H1 (cell line): ENCODE data around the gene MICU1. TPM values are rescaled to one million over a fixed set of nuclear protein-coding genes. Genes with fewer than 3 reads are reported as not detected.

Source experiments
- CTCF ChIA-PET: fragments of 300-600 bp; sonication (Branson Sonifier 250); formaldehyde crosslinking; loops from one replicate; lab custom pipeline; 2021; ENCODE audit not compliant: partially characterized antibody; lab: Charles Lee
- POLR2A ChIA-PET: fragments of 300-600 bp; sonication (Branson Sonifier 250); formaldehyde crosslinking; loops from one replicate; lab custom pipeline; 2021; ENCODE audit warnings: inconsistent platforms; ENCODE audit not compliant: partially characterized antibody; lab: Charles Lee
- DNase-seq, 2 experiments: peaks; one replicate each; pipeline versions ENCODE4 v3.0.0 to v3.0.0-alpha.2; 2010 to 2022; ENCODE audit warnings: low spot score in 2 of 2, low read depth in 1 of 2, mixed read lengths in 1 of 2
- FAIRE-seq: peaks from 2 replicates; lab custom pipeline; 2011; peaks lifted over from hg19 to GRCh38; lab: Jason Lieb, UNC
- H2AFZ ChIP-seq: 2 replicates; pipeline ENCODE4 v1.8.1; 2012; ENCODE audit warnings: low read length, inconsistent platforms
- H2AK5ac ChIP-seq: 2 replicates; pipeline ENCODE4 v1.6.1; 2013; ENCODE audit warnings: low read depth, low read length
- H2BK120ac ChIP-seq: replicated peaks from 2 replicates; pipeline ENCODE3; 2013; ENCODE audit warnings: low read depth, low read length, inconsistent platforms
- H2BK12ac ChIP-seq: 2 replicates; pipeline ENCODE4 v1.6.1; 2013; ENCODE audit warnings: low read depth, low read length
- H2BK15ac ChIP-seq: 2 replicates; pipeline ENCODE4 v1.6.1; 2013; ENCODE audit warnings: low read length
- H2BK20ac ChIP-seq: 2 replicates; pipeline ENCODE4 v1.6.1; 2013; ENCODE audit warnings: low read length
- H2BK5ac ChIP-seq: 2 replicates; pipeline ENCODE4 v1.6.1; 2013; ENCODE audit warnings: low read depth, low read length
- H3K14ac ChIP-seq: 2 replicates; pipeline ENCODE4 v1.6.1; 2013; ENCODE audit warnings: inconsistent platforms; ENCODE audit not compliant: insufficient read length
- H3K18ac ChIP-seq: 2 replicates; pipeline ENCODE4 v1.6.1; 2013; ENCODE audit warnings: low read length; ENCODE audit errors: extremely low read depth
- H3K23ac ChIP-seq: 2 replicates; pipeline ENCODE4 v1.6.1; 2013; ENCODE audit warnings: inconsistent platforms; ENCODE audit not compliant: insufficient read length
- H3K23me2 ChIP-seq: 2 replicates; pipeline ENCODE4 v1.6.1; 2013; ENCODE audit warnings: low read depth, low read length
- H3K27ac ChIP-seq: 2 replicates; pipeline ENCODE4 v1.6.1; 2011; ENCODE audit warnings: low read depth, low read length, inconsistent platforms
- H3K27me3 ChIP-seq, 4 experiments: replicated peaks in 1 of 4; 1 replicate in 1 of 4; 2 replicates in 3 of 4; pipeline versions ENCODE4 v1.6.1 to v1.8.1; 2011 to 2013; ENCODE audit warnings: low read length in 3 of 4, mild to moderate bottlenecking in 3 of 4, inconsistent platforms in 2 of 4, mixed read lengths in 2 of 4, moderate library complexity in 1 of 4; ENCODE audit not compliant: control insufficient read depth in 3 of 4, insufficient read depth in 3 of 4; ENCODE audit errors: extremely low read depth in 1 of 4
- H3K36me3 ChIP-seq, 4 experiments: 2 replicates each; pipeline versions ENCODE4 v1.6.1 to v1.8.1; 2011 to 2013; ENCODE audit warnings: mild to moderate bottlenecking in 4 of 4, low read length in 3 of 4, moderate library complexity in 2 of 4, control low read depth in 1 of 4, inconsistent platforms in 1 of 4; ENCODE audit not compliant: insufficient read depth in 4 of 4, control insufficient read depth in 2 of 4
- H3K4ac ChIP-seq: replicated peaks from 2 replicates; pipeline ENCODE3; 2013; ENCODE audit warnings: low read length, low read depth, mixed read lengths, inconsistent platforms; ENCODE audit not compliant: insufficient read length
- H3K4me1 ChIP-seq, 4 experiments: replicated peaks in 1 of 4; 1 replicate in 1 of 4; 2 replicates in 3 of 4; pipeline versions ENCODE4 v1.6.1 to v1.8.1; 2011 to 2013; ENCODE audit warnings: low read length in 3 of 4, inconsistent platforms in 2 of 4, mixed read lengths in 1 of 4; ENCODE audit not compliant: insufficient read depth in 4 of 4, control insufficient read depth in 3 of 4
- H3K4me2 ChIP-seq, 2 experiments: 2 replicates each; pipeline versions ENCODE4 v1.6.1 to v1.8.1; 2011 to 2013; ENCODE audit warnings: low read depth in 2 of 2, low read length in 2 of 2, control low read depth in 1 of 2, inconsistent platforms in 1 of 2, mild to moderate bottlenecking in 1 of 2; ENCODE audit not compliant: insufficient read depth in 1 of 2
- H3K4me3 ChIP-seq, 4 experiments: fragments of 200-600, 300-600 bp in 1 of 4; sonication (generic), shearing (Covaris generic), sonication (Bioruptor Twin) in 1 of 4; 2 replicates each; pipeline versions ENCODE4 v1.5.1 to v1.8.1; 2011 to 2016; ENCODE audit warnings: low read length in 4 of 4, low read depth in 3 of 4, control low read depth in 2 of 4, inconsistent platforms in 2 of 4, mild to moderate bottlenecking in 2 of 4, mixed read lengths in 1 of 4, moderate library complexity in 1 of 4; ENCODE audit not compliant: insufficient read depth in 2 of 4; ENCODE audit errors: extremely low read depth in 1 of 4
- H3K56ac ChIP-seq: replicated peaks from 2 replicates; pipeline ENCODE3; 2013; ENCODE audit warnings: low read depth, mild to moderate bottlenecking, mixed read lengths, low read length, inconsistent platforms; ENCODE audit not compliant: insufficient read length
- H3K79me1 ChIP-seq: 2 replicates; pipeline ENCODE4 v1.6.1; 2013; ENCODE audit warnings: low read depth, low read length, control low read depth
- H3K79me2 ChIP-seq, 2 experiments: 2 replicates each; pipeline versions ENCODE4 v1.6.1 to v1.8.1; 2012 to 2013; ENCODE audit warnings: low read length in 2 of 2, mild to moderate bottlenecking in 2 of 2, inconsistent platforms in 1 of 2; ENCODE audit not compliant: insufficient read depth in 2 of 2, control insufficient read depth in 1 of 2
- H3K9ac ChIP-seq, 4 experiments: replicated peaks in 1 of 4; 1 replicate in 1 of 4; 2 replicates in 3 of 4; pipeline versions ENCODE4 v1.6.1 to v1.8.1; 2011 to 2013; ENCODE audit warnings: low read depth in 3 of 4, low read length in 3 of 4, control low read depth in 2 of 4, mild to moderate bottlenecking in 2 of 4, moderate library complexity in 2 of 4, inconsistent platforms in 1 of 4; ENCODE audit errors: extremely low read depth in 1 of 4
- H3K9me3 ChIP-seq, 2 experiments: 2 replicates each; pipeline versions ENCODE4 v1.6.1 to v1.8.1; 2012 to 2013; ENCODE audit warnings: mild to moderate bottlenecking in 2 of 2, moderate library complexity in 2 of 2, control low read depth in 1 of 2, inconsistent platforms in 1 of 2, low read depth in 1 of 2, low read length in 1 of 2, mixed read lengths in 1 of 2; ENCODE audit not compliant: insufficient read depth in 2 of 2
- H4K20me1 ChIP-seq, 2 experiments: replicated peaks in 1 of 2; 2 replicates each; pipeline versions ENCODE3 to v1.8.1; 2011 to 2013; ENCODE audit warnings: inconsistent platforms in 2 of 2, low read length in 2 of 2, mild to moderate bottlenecking in 1 of 2; ENCODE audit not compliant: insufficient read depth in 2 of 2, control insufficient read depth in 1 of 2
- H4K5ac ChIP-seq: 2 replicates; pipeline ENCODE4 v1.6.1; 2013; ENCODE audit warnings: low read length, low read depth, mixed read lengths, inconsistent platforms; ENCODE audit not compliant: insufficient read length
- H4K8ac ChIP-seq: 2 replicates; pipeline ENCODE4 v1.8.0; 2013; ENCODE audit warnings: mild to moderate bottlenecking, moderate library complexity, low read length, inconsistent platforms; ENCODE audit not compliant: insufficient read depth; ENCODE audit errors: extremely low read depth
- H4K91ac ChIP-seq: replicated peaks from 2 replicates; pipeline ENCODE3; 2013; ENCODE audit warnings: low read length, mixed read lengths, inconsistent platforms; ENCODE audit not compliant: insufficient read length
- ASH2L ChIP-seq: fragments of 200-600, 300-600 bp; sonication (generic); IDR thresholded peaks from one replicate; pipeline ENCODE4 v1.7.1; 2017; ENCODE audit warnings: low read length
- ATF3 ChIP-seq: IDR thresholded peaks from 2 replicates; pipeline ENCODE4 v1.6.1; 2011; ENCODE audit warnings: low read depth, mild to moderate bottlenecking, low read length; ENCODE audit not compliant: insufficient read depth
- BACH1 ChIP-seq: IDR thresholded peaks from 2 replicates; pipeline ENCODE4 v1.6.1; 2012; ENCODE audit warnings: low read length, improper control_type of control experiment
- CEBPB ChIP-seq: IDR thresholded peaks from 2 replicates; pipeline ENCODE4 v1.6.1; 2012; ENCODE audit warnings: low read depth, low read length
- CREB1 ChIP-seq: IDR thresholded peaks from 2 replicates; pipeline ENCODE4 v1.6.1; 2012; ENCODE audit warnings: inconsistent platforms
- GABPA ChIP-seq: IDR thresholded peaks from 2 replicates; pipeline ENCODE4 v1.6.1; 2011; ENCODE audit warnings: mild to moderate bottlenecking, low read length, moderate library complexity, borderline replicate concordance; ENCODE audit not compliant: insufficient read depth
- JUN ChIP-seq: IDR thresholded peaks from 2 replicates; pipeline ENCODE4 v1.6.1; 2011; ENCODE audit warnings: low read depth, mild to moderate bottlenecking, improper control_type of control experiment, low read length
- NRF1 ChIP-seq: IDR thresholded peaks from 2 replicates; pipeline ENCODE4 v1.6.1; 2011; ENCODE audit warnings: mild to moderate bottlenecking, low read depth, low read length, improper control_type of control experiment
- PHF8 ChIP-seq: fragments of 200-600 bp; sonication (generic); conservative IDR thresholded peaks from 2 replicates; pipeline ENCODE4 v1.7.1; 2012; ENCODE audit warnings: low read depth, mild to moderate bottlenecking, inconsistent platforms, low read length, moderate library complexity
- RFX5 ChIP-seq: IDR thresholded peaks from 2 replicates; pipeline ENCODE4 v1.6.1; 2011; ENCODE audit warnings: low read depth, low read length, improper control_type of control experiment, borderline replicate concordance
- TAF1 ChIP-seq: IDR thresholded peaks from 2 replicates; pipeline ENCODE4 v1.6.1; 2011; ENCODE audit warnings: mild to moderate bottlenecking, low read depth, low read length
- TEAD4 ChIP-seq: IDR thresholded peaks from 2 replicates; pipeline ENCODE4 v1.6.1; 2012; ENCODE audit warnings: low read depth, low read length, inconsistent platforms, mixed read lengths
- WGBS, 2 experiments: shearing (Covaris generic) in 1 of 2; methylation state at CpG; one replicate each; pipeline versions ENCODE4 v1.1.6 to v1.1.7; 2013 to 2015; ENCODE audit warnings: low lambda C conversion rate in 2 of 2, mixed read lengths in 2 of 2, inconsistent platforms in 1 of 2, low coverage in 1 of 2, missing lambda C conversion rate in 1 of 2; ENCODE audit not compliant: insufficient replicate concordance in 2 of 2, insufficient coverage in 1 of 2, insufficient read length in 1 of 2; ENCODE audit errors: extremely low coverage in 1 of 2, missing lambda C conversion rate in 1 of 2; 5-methylcytosine and 5-hydroxymethylcytosine counted together
- polyA plus RNA-seq, 7 experiments: library from polyadenylated mRNA; depleted of rRNA in 3 of 7; stranded (reverse) in 5 of 7; unstranded in 2 of 7; fragments of >200 nt in 5 of 7; fragments of 200-250 nt in 2 of 7; gene quantifications; 1 replicate in 5 of 7; 2 replicates in 1 of 7; 4 replicates in 1 of 7; pipeline versions ENCODE4 v1.2.1 to v1.2.3, GENCODE V29; 2011 to 2013; ENCODE audit warnings: missing spikeins in 2 of 7, mixed read lengths in 2 of 7
- total RNA-seq: library from RNA; stranded (reverse); fragmentation: NEBNext Ultra II Directional; extraction: Animal tissue kit (Norgen Biotek cat#: 25700); gene quantifications from 2 replicates; pipeline ENCODE4 v1.2.1, GENCODE V29; 2021

The MICU1 gene
- total and polyA plus RNA-seq, 2 of the 8 experiments (the other 6 are each of a cell fraction or from before 2014, with no cell fraction given) = 18.0 to 36.7 TPM

DNA sequence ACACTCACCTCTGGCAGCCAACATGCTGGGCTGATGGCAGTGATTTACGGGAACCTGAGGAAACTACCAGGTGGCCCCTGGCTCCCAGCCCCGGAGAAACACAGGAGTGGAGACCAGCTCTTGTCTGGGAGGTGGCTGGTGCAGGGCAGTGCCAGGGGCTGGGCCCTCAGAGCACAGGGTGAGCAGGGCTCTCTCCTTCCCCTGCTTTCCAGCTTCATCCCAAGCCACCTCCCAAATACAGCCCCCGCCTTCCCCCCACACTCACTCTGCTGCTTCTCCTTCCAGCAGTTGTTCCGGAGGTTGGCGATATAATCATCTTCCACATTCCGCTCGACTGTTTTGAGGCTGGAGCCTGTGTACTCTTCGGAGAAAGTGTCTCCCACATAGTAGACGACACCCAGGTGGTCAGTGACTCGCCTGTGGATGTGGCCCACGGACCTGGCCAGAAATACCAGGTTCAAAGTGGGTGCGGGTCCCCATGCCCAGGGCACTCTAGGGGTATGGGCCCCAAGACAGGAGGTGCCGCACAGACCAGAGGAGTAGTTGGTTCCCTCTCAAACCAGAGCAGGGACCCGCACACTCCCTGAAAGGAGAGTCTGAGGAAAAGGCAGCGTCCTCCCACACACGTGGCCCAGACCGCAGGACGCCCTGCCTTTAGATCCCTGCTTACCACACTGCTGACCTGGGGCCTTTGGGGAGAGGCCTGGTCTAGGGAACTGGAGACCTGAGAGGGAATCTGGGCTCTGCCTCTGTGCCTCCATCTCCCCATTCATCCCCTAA lies 289.4 kb downstream of the MICU1 start:
- H3K23ac ChIP-seq = no peak overlapping the region
- peak overlapping the region; percentile 65 for H4K91ac ChIP-seq
- FAIRE-seq = no peak
- no peak overlapping the region; the same call in 1 of the 2 replicates for H2BK20ac ChIP-seq
- H3K4me1 ChIP-seq = peaks cover 0 to 28% (median 16%) of the 10 kb centered on the region in 4 experiments; a peak in 6 of 7 replicates
- H2AFZ ChIP-seq = no peak overlapping the region
- H3K18ac ChIP-seq = peak overlapping the region; percentile 71; the same call in 1 of the 2 replicates
- no peak overlapping the region for H3K14ac ChIP-seq
- peak overlapping the region; percentile 60; the same call in 1 of the 2 replicates for H2BK5ac ChIP-seq
- no peak overlapping the region for H4K5ac ChIP-seq
- H2BK120ac ChIP-seq = no peak overlapping the region
- H3K27me3 ChIP-seq = no peaks in the 10 kb centered on the region
- no peak overlapping the region for H3K4ac ChIP-seq
- H3K27ac ChIP-seq = no peak overlapping the region
- no peak overlapping the region for H3K4me3 ChIP-seq
- no peak for DNase-seq
- H4K8ac ChIP-seq = peak overlapping the region; percentile 84; the same call in 1 of the 2 replicates
- no peaks in the 10 kb centered on the region for H3K79me1 ChIP-seq
- 94% methylated on average over 15 of the region's 18 CpGs; no CpG with 5 or more reads in 1 of the 2 experiments for WGBS, 2 experiments
- no peaks in the 10 kb centered on the region for H3K23me2 ChIP-seq
- no peak overlapping the region for H2AK5ac ChIP-seq
- H3K79me2 ChIP-seq = no peaks in the 10 kb centered on the region
- ChIA-PET POLR2A (interaction anchor here (1.0 to 39.2 kb wide), 4 partner anchors 17 to 249 kb away, joined by 3 to 895 read pairs (median 8); partner anchors contain the start of genes DDIT4, DNAJB12 and SPOCK2), CTCF (interaction anchor here (0.6 to 4.5 kb wide), 27 partner anchors 7 to 721 kb away, joined by 3 to 25 read pairs (median 4); partner anchors contain the start of genes DDIT4 and DNAJB12)
- no peak overlapping the region for H3K9ac ChIP-seq
- H3K56ac ChIP-seq = peak overlapping the region; percentile 25
- peak overlapping the region; percentile 81; the same call in 1 of the 2 replicates for H2BK15ac ChIP-seq
- no peak overlapping the region for H3K4me2 ChIP-seq
- no peaks in the 10 kb centered on the region for H3K9me3 ChIP-seq
- H3K36me3 ChIP-seq = peaks cover 6 to 14% (median 7%) of the 10 kb centered on the region in 4 experiments; a peak in 5 of 8 replicates
- 0 out of 2 replicates have a peak overlapping the region, but pooled peaks have one; percentile 75 for H2BK12ac ChIP-seq
- H4K20me1 ChIP-seq = no peaks in the 10 kb centered on the region
- TF ChIP-seq GABPA = no peak
- no peak for TF ChIP-seq ASH2L
- no peak for TF ChIP-seq CREB1
- TF ChIP-seq PHF8 = no peak
- no peak for TF ChIP-seq BACH1
- TF ChIP-seq RFX5 = no peak
- no peak for TF ChIP-seq TAF1
- no peak for TF ChIP-seq NRF1
- TF ChIP-seq CEBPB = no peak
- no peak for TF ChIP-seq ATF3
- no peak for TF ChIP-seq TEAD4
- no peak for TF ChIP-seq JUN
